Activated CD4-positive, alpha-beta memory T cell treated with anti-CD3 and anti-CD28 coated beads, Interleukin-2, amount 10 ng/mL, durations not matched to agents 7 days and 5 days (primary cell): ENCODE results near the gene LRRC8C. TPM values are rescaled to one million over a fixed set of nuclear protein-coding genes. Genes with fewer than 3 reads are reported as not detected.

Experiments used
- CTCF ChIA-PET: fragments of 350-600 bp; sonication (Branson Sonifier 250); formaldehyde crosslinking; loops from one replicate; lab custom pipeline; 2021; ENCODE audit warnings: antibody characterized with exemption, inconsistent platforms; lab: Charles Lee
- POLR2A ChIA-PET: fragments of 350-600 bp; sonication (Branson Sonifier 250); formaldehyde crosslinking; loops from one replicate; lab custom pipeline; 2021; ENCODE audit warnings: antibody characterized with exemption; lab: Charles Lee
- DNase-seq: peaks from one replicate; pipeline ENCODE4 v3.0.0-alpha.2; 2020
- H3K27ac Mint-ChIP-seq: one replicate; pipeline ENCODE4 v1.8.0; 2021; ENCODE audit warnings: mild to moderate bottlenecking, mixed read lengths
- H3K27me3 Mint-ChIP-seq: one replicate; pipeline ENCODE4 v1.8.0; 2021; ENCODE audit warnings: mixed read lengths
- H3K36me3 Mint-ChIP-seq: one replicate; pipeline ENCODE4 v1.8.0; 2021; ENCODE audit warnings: low read depth, mixed read lengths
- H3K4me1 Mint-ChIP-seq: one replicate; pipeline ENCODE4 v1.8.0; 2021; ENCODE audit warnings: mixed read lengths
- H3K4me3 Mint-ChIP-seq: one replicate; pipeline ENCODE4 v1.8.0; 2021; ENCODE audit warnings: mild to moderate bottlenecking, mixed read lengths
- H3K9me3 Mint-ChIP-seq: one replicate; pipeline ENCODE4 v1.8.0; 2021; ENCODE audit warnings: mixed read lengths
- total RNA-seq, 2 experiments: library from RNA; stranded (reverse); gene quantifications; one replicate each; pipeline ENCODE4 v1.2.3, GENCODE V29; 2021

Gene LRRC8C
- total RNA-seq, 2 experiments from 2014 or later = 52.5 to 55.6 TPM

DNA sequence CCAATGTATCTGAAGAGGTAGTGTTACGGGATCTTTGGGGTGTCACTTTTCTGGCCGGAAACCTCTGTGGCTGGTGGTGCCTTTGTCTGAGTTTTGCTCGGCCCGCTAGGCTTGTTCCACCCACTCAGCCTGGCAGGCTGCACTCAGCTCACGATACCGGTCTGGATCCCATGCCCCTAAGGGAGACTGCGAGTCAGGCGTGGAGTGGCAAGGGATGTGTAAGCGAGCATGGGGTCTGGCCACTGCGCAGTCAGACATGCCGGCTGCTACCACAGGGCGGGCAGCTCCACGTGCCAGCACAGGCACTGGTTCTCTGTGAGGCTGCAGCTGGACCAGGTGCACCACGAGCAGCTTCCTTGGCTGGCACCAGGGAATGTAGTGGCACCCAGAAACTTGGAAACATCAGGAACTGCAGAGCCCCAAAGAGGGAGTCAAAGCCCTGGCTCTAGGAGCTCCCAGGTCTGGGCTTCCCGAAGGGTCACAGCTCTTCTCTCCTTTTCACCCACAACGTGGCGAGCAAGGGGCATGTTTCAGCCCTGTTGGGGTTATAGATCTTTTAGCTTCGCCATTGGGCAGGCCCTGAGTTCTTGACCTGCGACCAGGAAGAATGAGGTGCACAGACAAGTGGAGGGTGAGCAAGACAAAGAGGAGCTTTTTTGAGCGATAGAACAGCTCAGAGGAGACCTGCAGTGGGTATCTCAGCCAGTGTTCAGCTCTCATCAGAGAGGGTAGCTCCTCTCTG is 23.8 kb upstream of the LRRC8C start:
- DNase-seq = peak; percentile 83
- Mint-ChIP-seq H3K36me3 (peaks cover 28% of the 10 kb centered on the region), H3K9me3 (no peaks in the 10 kb centered on the region), H3K27ac (peak overlapping the region; percentile 99), H3K4me3 (peak overlapping the region; percentile 86), H3K4me1 (peaks cover 91% of the 10 kb centered on the region), H3K27me3 (no peaks in the 10 kb centered on the region)
- ChIA-PET POLR2A (interaction anchor here (0.5 to 12.0 kb wide), 36 partner anchors 9 to 544 kb away, joined by 3 to 828 read pairs (median 5); partner anchors contain the start of genes GBP1, GBP2, GBP4 and GBP5), CTCF (interaction anchor here (0.9 to 10.4 kb wide), 17 partner anchors 9 to 154 kb away, joined by 3 to 102 read pairs (median 6); partner anchors contain the start of gene LRRC8C)

DNA sequence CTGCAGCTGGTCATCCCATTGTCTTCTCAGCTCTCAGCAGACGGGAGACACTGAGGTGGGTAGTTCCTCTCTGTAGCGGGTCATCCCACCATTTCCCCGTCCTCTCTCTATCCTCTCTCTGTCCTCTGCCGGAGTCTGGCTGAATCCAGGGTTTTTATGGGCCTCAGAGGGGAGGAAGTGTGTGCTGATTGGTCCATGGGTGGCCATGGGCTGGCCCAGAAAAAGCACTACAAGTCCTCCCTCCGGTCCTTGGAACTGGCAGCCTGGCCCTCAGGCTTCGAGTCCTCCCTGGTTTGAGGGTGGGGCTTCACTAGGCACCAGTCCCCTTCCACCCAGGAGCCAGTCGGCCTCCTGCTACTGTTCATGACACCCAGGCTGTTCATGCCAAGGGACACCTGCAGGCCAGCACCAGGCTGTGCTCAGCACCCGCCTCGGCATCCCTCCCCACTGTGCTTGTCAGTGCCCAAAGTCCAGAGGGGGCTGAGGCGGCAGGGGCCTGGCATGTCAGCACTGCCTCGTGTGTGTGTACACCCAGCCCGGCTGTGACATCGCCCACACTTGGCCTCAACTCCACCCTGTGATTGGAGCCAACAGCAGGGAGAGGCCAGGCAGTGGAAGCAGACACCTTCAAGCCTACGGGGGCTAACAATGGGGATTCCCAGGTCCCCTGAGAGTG is 23.0 kb upstream of the LRRC8C start:
- Mint-ChIP-seq H3K9me3 (no peaks in the 10 kb centered on the region), H3K27me3 (no peaks in the 10 kb centered on the region), H3K4me3 (peak overlapping the region; percentile 86), H3K36me3 (peaks cover 33% of the 10 kb centered on the region), H3K4me1 (peaks cover 91% of the 10 kb centered on the region), H3K27ac (peak overlapping the region; percentile 99)
- ChIA-PET POLR2A (interaction anchor here (0.6 to 12.0 kb wide), 33 partner anchors 7 to 545 kb away, joined by 3 to 828 read pairs (median 7); partner anchors contain the start of genes GBP1, GBP2, GBP4 and GBP5), CTCF (interaction anchor here (1.0 to 10.4 kb wide), 12 partner anchors 9 to 153 kb away, joined by 3 to 102 read pairs (median 12); no protein-coding TSS in a partner anchor)
- DNase-seq = peak; percentile 81

DNA sequence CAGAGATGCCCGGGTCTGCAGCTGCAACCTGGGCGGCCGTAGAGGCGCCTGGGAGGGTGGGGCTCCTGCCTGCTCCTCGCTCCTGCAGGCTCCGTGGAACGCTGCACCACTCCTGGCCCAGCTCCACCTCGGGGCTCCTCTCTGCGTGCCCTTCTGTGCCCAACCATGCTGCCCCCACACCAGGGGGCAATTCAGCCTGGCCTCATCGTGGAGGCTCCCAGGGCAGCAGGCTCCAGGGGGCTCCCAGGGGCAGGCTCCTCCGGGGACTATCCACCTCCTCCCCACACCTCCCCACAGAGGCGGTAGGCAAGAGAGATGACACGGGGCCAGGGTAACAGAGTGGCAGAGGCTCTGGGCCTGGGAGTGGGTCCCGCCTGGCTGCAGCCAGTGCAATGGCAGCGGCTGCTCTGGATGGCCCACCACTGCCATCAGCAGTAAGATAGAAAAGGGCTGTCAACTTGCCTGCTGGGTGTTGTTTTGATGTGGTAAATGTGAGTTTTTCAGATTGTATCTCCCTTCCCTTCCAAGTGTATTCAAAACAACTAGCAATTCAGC is 22.4 kb upstream of the LRRC8C start:
- Mint-ChIP-seq H3K36me3 (peaks cover 27% of the 10 kb centered on the region), H3K4me3 (peak overlapping the region; percentile 79), H3K27me3 (no peaks in the 10 kb centered on the region), H3K27ac (peak overlapping the region; percentile 99), H3K4me1 (peaks cover 91% of the 10 kb centered on the region), H3K9me3 (no peaks in the 10 kb centered on the region)
- POLR2A ChIA-PET = interaction anchor here (0.7 to 12.0 kb wide), 25 partner anchors 8 to 545 kb away, joined by 3 to 828 read pairs (median 4); partner anchors contain the start of genes GBP1, LRRC8B and LRRC8C
- CTCF ChIA-PET = interaction anchor here (0.9 to 10.4 kb wide), 12 partner anchors 9 to 152 kb away, joined by 3 to 102 read pairs (median 8); partner anchors contain the start of gene LRRC8C
- DNase-seq = peak; percentile 69

DNA sequence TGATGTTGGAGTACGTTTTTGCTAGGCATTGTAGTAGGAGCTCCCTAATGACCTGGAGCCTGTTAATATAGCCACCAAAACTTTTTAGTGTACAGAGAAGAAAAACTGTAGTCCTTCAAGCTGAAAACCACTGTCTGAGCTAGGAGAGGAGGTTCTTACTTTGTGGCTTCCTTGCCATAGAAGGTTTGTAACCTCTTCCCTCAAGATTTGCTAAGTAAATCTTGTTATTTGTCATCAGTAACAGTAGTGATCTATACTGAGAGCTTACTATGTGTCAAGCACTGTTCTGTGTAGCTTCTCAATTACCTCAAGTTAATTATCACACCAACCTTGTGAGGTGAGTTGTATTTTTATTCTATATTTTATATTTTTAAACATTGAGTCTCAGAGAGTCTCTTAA is 21.2 kb upstream of the LRRC8C start:
- Mint-ChIP-seq H3K27me3 (no peaks in the 10 kb centered on the region), H3K4me1 (peaks cover 88% of the 10 kb centered on the region), H3K9me3 (no peaks in the 10 kb centered on the region), H3K27ac (peak overlapping the region; percentile 99), H3K36me3 (peaks cover 37% of the 10 kb centered on the region), H3K4me3 (peak overlapping the region; percentile 79)
- POLR2A ChIA-PET = interaction anchor here (0.7 to 12.0 kb wide), 29 partner anchors 9 to 548 kb away, joined by 3 to 828 read pairs (median 4); partner anchors contain the start of genes GBP1, LRRC8B, LRRC8C and ZNF326
- DNase-seq = no peak
- CTCF ChIA-PET = interaction anchor here (0.8 to 10.4 kb wide), 14 partner anchors 9 to 232 kb away, joined by 3 to 102 read pairs (median 6); partner anchors contain the start of gene LRRC8C

DNA sequence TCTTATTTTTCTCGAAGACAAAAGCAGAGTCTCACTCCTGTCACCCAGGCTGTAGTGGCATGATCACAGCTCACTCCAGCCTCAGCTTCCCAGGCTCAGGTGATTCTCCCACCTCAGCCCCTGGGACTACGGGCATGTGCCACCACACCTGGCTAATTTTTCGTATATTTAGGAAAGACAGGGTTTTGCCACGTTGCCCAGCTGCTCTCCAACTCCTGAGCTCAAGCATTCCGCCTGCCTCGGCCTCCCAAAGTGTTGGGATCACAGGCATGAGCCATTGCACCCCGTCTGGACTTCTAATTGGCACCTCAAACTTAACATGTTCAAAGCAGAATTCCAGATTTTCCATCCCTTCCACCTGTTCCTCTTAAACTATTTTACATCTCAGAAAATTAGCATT is 19.0 kb upstream of the LRRC8C start:
- peak overlapping the region; percentile 46 for H3K27ac Mint-ChIP-seq
- peaks cover 55% of the 10 kb centered on the region for H3K36me3 Mint-ChIP-seq
- no peak overlapping the region for H3K4me3 Mint-ChIP-seq
- H3K9me3 Mint-ChIP-seq = peaks cover 17% of the 10 kb centered on the region
- POLR2A ChIA-PET = interaction anchor here (0.8 to 1.8 kb wide), 4 partner anchors 10 to 90 kb away, joined by 3 to 8 read pairs (median 4); partner anchors contain the start of gene LRRC8B
- peaks cover 85% of the 10 kb centered on the region for H3K4me1 Mint-ChIP-seq
- CTCF ChIA-PET = interaction anchor here (4.5 kb wide), 1 partner anchor 13 kb away, joined by 57 read pairs; no protein-coding TSS in a partner anchor
- H3K27me3 Mint-ChIP-seq = no peaks in the 10 kb centered on the region
- DNase-seq = no peak

DNA sequence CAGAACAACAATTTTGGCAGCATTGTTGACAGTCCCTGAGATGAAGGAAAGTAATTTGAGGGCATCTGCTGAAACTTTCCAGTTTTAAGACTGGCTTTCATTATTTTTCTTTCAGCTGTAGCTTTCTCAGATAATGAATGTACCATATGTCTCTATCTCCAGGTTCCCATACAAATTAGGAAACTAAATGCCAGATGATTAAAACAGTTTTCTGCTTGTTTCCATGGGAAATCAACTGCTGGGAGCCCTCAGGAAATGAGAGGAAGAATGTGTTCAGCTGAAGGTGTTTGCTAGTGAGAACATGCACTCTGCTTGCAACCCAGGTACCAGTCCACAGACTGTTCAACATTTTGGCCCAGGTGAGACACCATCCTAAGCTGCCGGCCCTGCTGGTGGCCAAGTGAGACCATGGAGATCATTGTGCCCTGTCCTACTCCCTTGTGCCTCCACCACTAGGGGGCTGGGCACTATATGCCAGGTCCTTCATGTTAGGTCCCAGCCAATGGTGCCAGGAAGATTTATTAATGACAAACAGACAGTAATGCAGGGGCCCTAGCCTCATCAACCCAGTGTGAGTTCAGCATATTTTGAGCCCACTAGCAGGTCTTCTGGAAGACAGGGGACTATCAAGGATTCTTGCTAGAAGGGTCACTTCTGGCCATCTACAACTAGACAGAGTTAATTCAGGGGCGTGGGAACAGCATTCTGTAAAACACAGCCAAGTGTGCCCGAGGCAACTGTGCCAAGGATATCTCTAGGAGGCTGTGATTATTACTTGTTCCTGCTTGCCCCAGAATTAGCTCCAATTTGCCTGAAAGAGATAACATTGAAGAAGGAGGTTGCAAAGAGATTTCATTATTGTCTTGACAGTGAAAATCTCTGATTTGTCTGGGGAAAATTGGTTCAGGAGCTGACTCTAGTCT is 17.0 kb upstream of the LRRC8C start:
- DNase-seq = no peak
- Mint-ChIP-seq H3K4me3 (no peak overlapping the region), H3K27ac (no peak overlapping the region), H3K36me3 (peaks cover 59% of the 10 kb centered on the region), H3K4me1 (peaks cover 83% of the 10 kb centered on the region), H3K9me3 (peaks cover 19% of the 10 kb centered on the region), H3K27me3 (no peaks in the 10 kb centered on the region)
- ChIA-PET POLR2A (interaction anchor here (1.1 to 24.5 kb wide), 4 partner anchors 9 to 416 kb away, joined by 3 to 828 read pairs (median 10); no protein-coding TSS in a partner anchor), CTCF (interaction anchor here (0.6 to 4.5 kb wide), 5 partner anchors 11 to 38 kb away, joined by 3 to 57 read pairs (median 4); partner anchors contain the start of gene LRRC8C)

DNA sequence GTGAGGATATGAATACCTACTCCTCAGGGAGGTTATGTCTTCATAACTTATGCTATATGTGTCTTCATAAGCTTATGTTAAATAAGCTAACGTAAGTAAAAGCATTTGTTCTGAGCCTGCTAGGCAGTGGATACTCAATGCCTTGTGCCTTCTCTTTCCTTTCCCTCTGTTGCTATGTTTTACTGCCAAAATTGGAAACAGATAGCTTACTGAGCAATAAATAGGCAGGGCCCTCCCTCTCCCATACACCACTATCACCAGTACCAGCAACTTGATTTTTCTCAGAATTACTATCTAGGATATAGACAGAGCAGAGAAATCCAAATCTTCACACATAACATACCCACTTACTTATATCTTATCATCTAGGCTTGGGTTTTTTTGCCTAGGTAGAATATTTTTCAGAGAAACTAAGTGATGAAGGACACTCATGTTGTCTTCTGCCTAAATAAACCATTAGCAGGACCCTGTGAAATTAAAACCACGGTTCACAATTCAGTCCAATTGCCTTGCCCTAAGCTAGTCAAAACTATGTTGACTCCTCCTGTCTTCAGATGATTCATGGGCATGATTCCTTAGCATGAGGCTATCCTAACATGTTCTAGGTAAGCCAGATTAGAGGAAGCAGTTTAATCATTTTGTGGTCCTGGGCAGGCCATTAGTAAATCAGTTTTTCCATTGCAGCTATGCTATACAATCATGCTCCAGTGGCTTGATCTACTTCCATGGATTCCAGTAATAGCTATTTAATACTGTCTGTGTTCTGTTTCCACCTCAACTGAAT is 15.9 kb upstream of the LRRC8C start:
- Mint-ChIP-seq H3K36me3 (peaks cover 65% of the 10 kb centered on the region), H3K27ac (no peak overlapping the region), H3K9me3 (peaks cover 19% of the 10 kb centered on the region), H3K4me3 (no peak overlapping the region), H3K27me3 (no peaks in the 10 kb centered on the region), H3K4me1 (peaks cover 81% of the 10 kb centered on the region)
- ChIA-PET POLR2A (interaction anchor here (1.1 to 24.5 kb wide), 5 partner anchors 8 to 418 kb away, joined by 3 to 828 read pairs (median 7); no protein-coding TSS in a partner anchor), CTCF (interaction anchor here (1.5 to 4.5 kb wide), 5 partner anchors 8 to 146 kb away, joined by 4 to 57 read pairs (median 13); partner anchors contain the start of gene LRRC8C)
- no peak for DNase-seq

DNA sequence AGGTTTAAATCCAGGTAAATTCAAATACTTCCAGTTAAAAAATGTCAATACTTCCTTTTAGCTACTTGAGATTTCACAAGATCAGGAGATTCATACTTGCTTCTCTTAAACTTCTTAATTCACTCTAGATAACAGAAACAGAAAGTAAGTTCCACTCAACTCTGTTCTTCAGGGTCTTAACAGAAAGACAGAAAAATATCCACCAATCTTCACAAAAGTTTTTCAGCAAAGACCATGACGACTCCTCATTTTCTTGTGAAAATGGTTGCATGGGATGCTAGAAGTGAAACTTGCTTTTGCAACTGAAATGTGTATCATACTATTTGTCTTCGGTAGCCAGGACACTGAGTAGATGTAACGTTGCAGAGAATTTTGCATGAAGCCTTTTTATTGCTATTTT is 12.3 kb upstream of the LRRC8C start:
- no peaks in the 10 kb centered on the region for H3K27me3 Mint-ChIP-seq
- no peak for DNase-seq
- peak overlapping the region; percentile 56 for H3K27ac Mint-ChIP-seq
- H3K9me3 Mint-ChIP-seq = peaks cover 19% of the 10 kb centered on the region
- peaks cover 58% of the 10 kb centered on the region for H3K4me1 Mint-ChIP-seq
- POLR2A ChIA-PET = interaction anchor here (0.6 to 24.5 kb wide), 4 partner anchors 11 to 143 kb away, joined by 3 to 828 read pairs (median 20); partner anchors contain the start of gene LRRC8C
- H3K4me3 Mint-ChIP-seq = peak overlapping the region; percentile 43
- H3K36me3 Mint-ChIP-seq = peaks cover 61% of the 10 kb centered on the region
- CTCF ChIA-PET = interaction anchor here (1.2 to 3.9 kb wide), 4 partner anchors 10 to 142 kb away, joined by 3 to 14 read pairs (median 6); no protein-coding TSS in a partner anchor

DNA sequence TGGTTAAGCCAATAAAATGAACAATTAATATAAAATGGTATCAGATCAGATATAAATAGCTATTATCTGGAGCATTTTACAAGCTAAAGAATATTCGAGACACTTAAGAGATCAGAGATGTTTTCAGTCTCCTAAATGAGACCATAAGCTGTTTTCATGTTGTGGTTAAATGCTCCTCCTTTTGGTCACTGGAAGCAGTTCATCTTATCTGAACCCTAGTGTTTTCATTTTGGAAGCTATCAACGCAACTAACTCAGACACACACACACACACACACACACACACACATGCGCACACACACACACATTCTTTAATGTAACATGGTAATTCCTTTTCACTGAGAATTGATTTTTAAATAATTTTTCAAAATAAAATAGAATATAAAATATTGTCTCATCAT is 10.0 kb upstream of the LRRC8C start:
- no peak for DNase-seq
- Mint-ChIP-seq H3K9me3 (peaks cover 9% of the 10 kb centered on the region), H3K4me3 (no peak overlapping the region), H3K4me1 (peaks cover 59% of the 10 kb centered on the region), H3K36me3 (peaks cover 48% of the 10 kb centered on the region), H3K27ac (no peak overlapping the region), H3K27me3 (no peaks in the 10 kb centered on the region)
- CTCF ChIA-PET = interaction anchor here (0.7 to 9.4 kb wide), 14 partner anchors 7 to 638 kb away, joined by 3 to 102 read pairs (median 4); partner anchors contain the start of gene LRRC8C
- POLR2A ChIA-PET = interaction anchor here (0.9 to 24.5 kb wide), 7 partner anchors 8 to 140 kb away, joined by 3 to 828 read pairs (median 4); partner anchors contain the start of genes LRRC8B and LRRC8C

DNA sequence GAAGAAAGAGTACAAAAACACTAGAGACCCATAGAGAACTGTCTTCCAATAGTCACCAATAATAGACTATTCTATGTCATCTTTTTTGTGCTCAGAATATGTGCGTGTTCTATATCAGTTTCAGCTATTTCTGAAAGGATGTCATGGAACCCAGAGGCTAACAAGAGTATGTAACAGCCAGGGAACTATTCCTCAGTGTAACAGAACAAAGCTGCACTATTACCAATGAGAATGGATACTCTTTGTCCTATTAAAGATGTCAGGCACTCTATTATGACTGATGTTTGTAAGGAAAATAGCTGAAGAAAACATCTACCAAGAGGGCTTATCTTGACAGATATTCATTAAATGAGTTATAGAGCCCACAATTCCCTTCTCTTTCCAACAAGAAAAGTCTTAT is 8.6 kb upstream of the LRRC8C start:
- ChIA-PET CTCF (interaction anchor here (1.4 to 9.4 kb wide), 5 partner anchors 8 to 139 kb away, joined by 3 to 102 read pairs (median 10); partner anchors contain the start of gene LRRC8C), POLR2A (interaction anchor here (1.9 to 24.5 kb wide), 2 partner anchors 8 to 17 kb away, joined by 7 to 828 read pairs; no protein-coding TSS in a partner anchor)
- Mint-ChIP-seq H3K27ac (no peak overlapping the region), H3K9me3 (no peaks in the 10 kb centered on the region), H3K36me3 (peaks cover 46% of the 10 kb centered on the region), H3K4me3 (no peak overlapping the region), H3K4me1 (peaks cover 63% of the 10 kb centered on the region), H3K27me3 (no peaks in the 10 kb centered on the region)
- DNase-seq = no peak
